Measurements from ENCODE around the gene CEACAM16. TPM values are rescaled to one million over a fixed set of nuclear protein-coding genes. Genes with fewer than 3 reads are reported as not detected.

Gene CEACAM16
- total RNA-seq, 1 experiment from 2014 or later: not detected

GRCh38 chr19:44661904-44662303 lies 37.0 kb upstream of the CEACAM16 start:
- no peak for TF ChIP-seq EZH2 (IDR thresholded peaks at IDR 0.05)
- TF ChIP-seq EGR1 (IDR thresholded peaks at IDR 0.05; ENCODE audit: low read depth): no peak
- no peak for TF ChIP-seq JUND (IDR thresholded peaks at IDR 0.05)
- no peak for TF ChIP-seq TCF7L2 (IDR thresholded peaks at IDR 0.05; ENCODE audit: borderline replicate concordance, extremely low read depth, insufficient read depth, insufficient read length)
- no peak for TF ChIP-seq MAX (IDR thresholded peaks at IDR 0.05)
- no peak for TF ChIP-seq FOSL1 (IDR thresholded peaks at IDR 0.05; ENCODE audit: low read depth)
- TF ChIP-seq SIN3A (IDR thresholded peaks at IDR 0.05; ENCODE audit: low read depth): no peak
- no peak for TF ChIP-seq CEBPB (IDR thresholded peaks at IDR 0.05; ENCODE audit: low read depth)
- no peak for TF ChIP-seq RAD21 (IDR thresholded peaks at IDR 0.05; ENCODE audit: low read depth)
- TF ChIP-seq SP1 (IDR thresholded peaks at IDR 0.05; ENCODE audit: low read depth): no peak
- no peak for TF ChIP-seq ZBTB33 (IDR thresholded peaks at IDR 0.05; ENCODE audit: extremely low read depth, insufficient replicate concordance, low read length)
- ATAC-seq (no peak), DNase-seq (ENCODE audit: low read depth, low spot score) (no peak)
- no peak overlapping the region for H3K27ac ChIP-seq (ENCODE audit: low read depth, low read length)
- H4K20me1 ChIP-seq (ENCODE audit: insufficient read depth): no peaks in the 10 kb centered on the region
- H3K79me2 ChIP-seq (ENCODE audit: insufficient read depth, low read length): peaks cover 11% of the 10 kb centered on the region; the same call in 1 of the 2 replicates
- H3K9me2 ChIP-seq (ENCODE audit: insufficient read depth): no peaks in the 10 kb centered on the region
- POLR2A ChIA-PET: no interaction called here
- no peak overlapping the region for H2AFZ ChIP-seq (ENCODE audit: low read depth, low read length, poor library complexity, severe bottlenecking)
- no peak overlapping the region for H3K4me3 ChIP-seq (replicated peaks in 1 of 2; ENCODE audit: low read depth in 1 of 2, low read length in 2 of 2)
- H3K9me3 ChIP-seq (ENCODE audit: control insufficient read depth in 1 of 2, insufficient read depth in 1 of 2, low read depth in 1 of 2, low read length in 2 of 2): no peaks in the 10 kb centered on the region
- H3K36me3 ChIP-seq (ENCODE audit: control insufficient read depth in 1 of 2, insufficient read depth in 2 of 2, low read length in 2 of 2): peaks cover 35 to 58% of the 10 kb centered on the region in 2 experiments; a peak in 3 of 4 replicates
- CTCF ChIA-PET: no interaction called here
- intact Hi-C loops (cut with micrococcal nuclease): no loop called here
- no peak overlapping the region for H3K4me2 ChIP-seq (ENCODE audit: low read length)
- H3K27me3 ChIP-seq (ENCODE audit: insufficient read depth, low read length): no peaks in the 10 kb centered on the region
- RAD21 ChIA-PET (ENCODE audit: low non-redundant PET in 1 of 2, low total read pairs in 2 of 2, uncharacterized antibody in 2 of 2, unreplicated experiment in 2 of 2): no interaction called here
- BruUV-seq (replicated peaks): no TSS peak
- no peak overlapping the region for H3K9ac ChIP-seq (ENCODE audit: low read length)
- peaks cover 0 to 6% of the 10 kb centered on the region in 2 experiments; a peak in 1 of 4 replicates for H3K4me1 ChIP-seq (ENCODE audit: control insufficient read depth in 1 of 2, insufficient read depth in 2 of 2, low read length in 2 of 2)

Data from HCT116 (cell line).